Duodenal mucosa (tissue), 2 donors: Measurements from ENCODE around the gene KCNN2.

Experiments used
- H3K27ac ChIP-seq: one replicate; pipeline ENCODE4 v1.7.0; 2013; ENCODE audit warnings: low read depth, low read length
- H3K27me3 ChIP-seq, 2 donors: one replicate each; pipeline ENCODE4 v1.7.0; 2013; ENCODE audit warnings: low read length in 2 of 2, control low read depth in 1 of 2; ENCODE audit not compliant: insufficient read depth in 2 of 2, control insufficient read depth in 1 of 2
- H3K36me3 ChIP-seq, 2 donors: one replicate each; pipeline ENCODE4 v1.7.0; 2013; ENCODE audit warnings: low read length in 2 of 2, control low read depth in 1 of 2; ENCODE audit not compliant: insufficient read depth in 2 of 2, control insufficient read depth in 1 of 2
- H3K4me1 ChIP-seq, 2 donors: one replicate each; pipeline ENCODE4 v1.7.0; 2013; ENCODE audit warnings: low read length in 2 of 2, control low read depth in 1 of 2; ENCODE audit not compliant: insufficient read depth in 2 of 2, control insufficient read depth in 1 of 2
- H3K4me3 ChIP-seq, 2 donors: one replicate each; pipeline ENCODE4 v1.7.0; 2013; ENCODE audit warnings: low read length in 2 of 2, low read depth in 1 of 2
- H3K9ac ChIP-seq, 2 donors: one replicate each; pipeline ENCODE4 v1.7.0; 2013; ENCODE audit warnings: low read length in 2 of 2, low read depth in 1 of 2
- H3K9me3 ChIP-seq, 2 donors: one replicate each; pipeline ENCODE4 v1.7.0; 2013; ENCODE audit warnings: low read length in 2 of 2, control low read depth in 1 of 2; ENCODE audit not compliant: control insufficient read depth in 1 of 2

The KCNN2 gene

GRCh38 chr5:114437936-114438335, 76.1 kb downstream of the KCNN2 start:
- no peak overlapping the region for H3K9ac ChIP-seq
- no peaks in the 10 kb centered on the region for H3K27me3 ChIP-seq
- H3K4me3 ChIP-seq = no peak overlapping the region
- H3K9me3 ChIP-seq = no peaks in the 10 kb centered on the region
- no peaks in the 10 kb centered on the region for H3K36me3 ChIP-seq
- H3K4me1 ChIP-seq = no peaks in the 10 kb centered on the region
- no peak overlapping the region for H3K27ac ChIP-seq

GRCh38 chr5:114438471-114438870, 76.6 kb downstream of the KCNN2 start:
- H3K9me3 ChIP-seq = no peaks in the 10 kb centered on the region
- no peaks in the 10 kb centered on the region for H3K27me3 ChIP-seq
- no peak overlapping the region for H3K4me3 ChIP-seq
- H3K9ac ChIP-seq = no peak overlapping the region
- H3K4me1 ChIP-seq = no peaks in the 10 kb centered on the region
- H3K36me3 ChIP-seq = no peaks in the 10 kb centered on the region
- no peak overlapping the region for H3K27ac ChIP-seq

GRCh38 chr5:114447084-114447773, 85.4 kb downstream of the KCNN2 start:
- H3K27ac ChIP-seq = no peak overlapping the region
- no peaks in the 10 kb centered on the region for H3K27me3 ChIP-seq
- H3K36me3 ChIP-seq = no peaks in the 10 kb centered on the region
- H3K4me3 ChIP-seq = no peak overlapping the region
- H3K4me1 ChIP-seq = no peaks in the 10 kb centered on the region
- no peaks in the 10 kb centered on the region for H3K9me3 ChIP-seq
- H3K9ac ChIP-seq = no peak overlapping the region

GRCh38 chr5:114448481-114448880, 86.6 kb downstream of the KCNN2 start:
- Histone ChIP-seq H3K27ac (no peak overlapping the region), H3K9me3 (no peaks in the 10 kb centered on the region), H3K4me3 (no peak overlapping the region), H3K4me1 (no peaks in the 10 kb centered on the region), H3K36me3 (no peaks in the 10 kb centered on the region), H3K9ac (no peak overlapping the region), H3K27me3 (no peaks in the 10 kb centered on the region)

- no peaks in the 10 kb centered on the region for H3K27me3 ChIP-seq
- no peaks in the 10 kb centered on the region for H3K9me3 ChIP-seq
- no peaks in the 10 kb centered on the region for H3K4me1 ChIP-seq
- H3K27ac ChIP-seq = no peak overlapping the region
- H3K9ac ChIP-seq = no peak overlapping the region
- H3K36me3 ChIP-seq = no peaks in the 10 kb centered on the region
- no peak overlapping the region for H3K4me3 ChIP-seq
Observed at GRCh38 chr5:114449860-114450421, 88.1 kb downstream of the KCNN2 start.

- H3K27ac ChIP-seq = no peak overlapping the region
- H3K27me3 ChIP-seq = no peaks in the 10 kb centered on the region
- no peak overlapping the region for H3K9ac ChIP-seq
- H3K4me3 ChIP-seq = no peak overlapping the region
- H3K4me1 ChIP-seq = no peaks in the 10 kb centered on the region
- H3K36me3 ChIP-seq = no peaks in the 10 kb centered on the region
- H3K9me3 ChIP-seq = no peaks in the 10 kb centered on the region
Observed at GRCh38 chr5:114450437-114450836, 88.6 kb downstream of the KCNN2 start.

- H3K4me3 ChIP-seq = no peak overlapping the region
- H3K27me3 ChIP-seq = no peaks in the 10 kb centered on the region
Observed at GRCh38 chr5:114458726-114459125, 96.9 kb downstream of the KCNN2 start.

GRCh38 chr5:114467171-114467570, 105.3 kb downstream of the KCNN2 start:
- Histone ChIP-seq H3K27ac (no peak overlapping the region), H3K4me3 (no peak overlapping the region), H3K4me1 (no peaks in the 10 kb centered on the region), H3K36me3 (no peaks in the 10 kb centered on the region), H3K9me3 (no peaks in the 10 kb centered on the region), H3K27me3 (no peaks in the 10 kb centered on the region), H3K9ac (no peak overlapping the region)

More at GRCh38 chr5:114458726-114459125, 96.9 kb downstream of the KCNN2 start:
- H3K9me3 ChIP-seq = no peaks in the 10 kb centered on the region
- no peaks in the 10 kb centered on the region for H3K4me1 ChIP-seq
- no peak overlapping the region for H3K27ac ChIP-seq
- H3K36me3 ChIP-seq = no peaks in the 10 kb centered on the region
- H3K9ac ChIP-seq = no peak overlapping the region

- H3K27me3 ChIP-seq = no peaks in the 10 kb centered on the region
- H3K27ac ChIP-seq = no peak overlapping the region
- H3K36me3 ChIP-seq = no peaks in the 10 kb centered on the region
- no peaks in the 10 kb centered on the region for H3K4me1 ChIP-seq
- H3K9ac ChIP-seq = no peak overlapping the region
- no peak overlapping the region for H3K4me3 ChIP-seq
- H3K9me3 ChIP-seq = no peaks in the 10 kb centered on the region
Observed at GRCh38 chr5:114467729-114468128, 105.9 kb downstream of the KCNN2 start.

- H3K9me3 ChIP-seq = no peaks in the 10 kb centered on the region
- no peaks in the 10 kb centered on the region for H3K4me1 ChIP-seq
- no peak overlapping the region for H3K4me3 ChIP-seq
- H3K36me3 ChIP-seq = no peaks in the 10 kb centered on the region
- no peak overlapping the region for H3K27ac ChIP-seq
- H3K27me3 ChIP-seq = no peaks in the 10 kb centered on the region
- no peak overlapping the region for H3K9ac ChIP-seq
Observed at GRCh38 chr5:114469372-114469771, 107.5 kb downstream of the KCNN2 start.
